Dendritic cell treated with granulocyte-macrophage colony-stimulating factor and Interleukin-4, amounts not matched to agents 40 ng/mL and 50 ng/mL, for 4 days (primary cell): ENCODE measurements around the gene BMAL1.

Source experiments
- H3K27ac Mint-ChIP-seq: one replicate; pipeline ENCODE4 v1.8.0; 2022; ENCODE audit warnings: mild to moderate bottlenecking, mixed read lengths
- H3K27me3 Mint-ChIP-seq: one replicate; pipeline ENCODE4 v1.8.0; 2022; ENCODE audit warnings: mild to moderate bottlenecking, mixed read lengths
- H3K36me3 Mint-ChIP-seq: one replicate; pipeline ENCODE4 v1.8.0; 2022; ENCODE audit warnings: low read depth, mixed read lengths
- H3K4me1 Mint-ChIP-seq: one replicate; pipeline ENCODE4 v1.8.0; 2022; ENCODE audit warnings: low read depth, mixed read lengths
- H3K4me3 Mint-ChIP-seq: one replicate; pipeline ENCODE4 v1.8.0; 2022; ENCODE audit warnings: mild to moderate bottlenecking, moderate library complexity, mixed read lengths
- H3K9me3 Mint-ChIP-seq: one replicate; pipeline ENCODE4 v1.8.0; 2022; ENCODE audit warnings: mixed read lengths
- intact Hi-C: fragments of 100-400 bp; cut with micrococcal nuclease; formaldehyde crosslinking; loops from one replicate; pipeline ENCODE4 v1.15.0; 2022

BMAL1 gene

DNA sequence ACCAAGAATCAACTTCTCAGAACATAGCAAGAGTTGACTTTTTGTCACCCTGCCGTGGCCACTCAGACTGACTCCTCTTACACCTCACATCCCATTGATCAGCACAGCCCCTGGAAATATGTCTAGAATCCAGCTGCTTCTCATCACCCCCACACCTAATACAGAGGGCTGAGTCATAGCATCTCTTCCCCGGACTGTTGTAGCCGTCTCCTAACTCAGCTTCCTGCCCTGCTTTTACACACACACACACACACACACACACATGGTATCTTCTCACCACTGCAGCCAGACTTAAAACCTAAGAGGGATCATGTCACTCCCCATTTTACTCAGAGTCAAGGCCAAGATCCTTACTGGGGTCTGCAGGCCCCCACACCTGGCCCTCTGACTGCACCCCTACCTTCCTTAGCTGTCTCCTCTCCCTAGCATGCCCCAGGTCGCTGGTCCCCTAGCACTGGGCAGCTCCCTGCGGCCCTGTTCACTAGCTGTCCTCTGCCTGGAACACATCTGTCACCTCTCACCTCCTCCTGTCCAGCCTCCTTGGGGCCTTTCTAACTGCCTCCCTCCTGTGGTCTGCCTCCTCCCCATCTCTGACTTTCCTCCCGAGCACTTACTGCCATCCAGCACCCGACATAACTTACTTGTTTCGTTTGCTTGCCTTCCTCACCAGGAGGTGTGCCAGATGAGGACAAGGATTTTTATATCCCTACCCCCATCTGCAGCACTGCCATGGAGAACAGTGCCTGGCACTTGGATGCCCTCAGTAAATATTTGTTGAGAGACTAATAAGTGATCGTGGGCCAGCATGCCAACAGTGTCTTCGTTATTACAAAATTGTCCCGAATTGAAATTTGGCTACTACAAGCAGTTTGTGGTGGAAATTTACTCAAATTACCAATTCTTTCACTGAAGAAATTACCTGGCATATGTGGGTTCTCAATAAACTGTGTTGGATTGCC, 61.9 kb downstream of the BMAL1 start:
- H3K9me3 Mint-ChIP-seq = no peaks in the 10 kb centered on the region
- no peak overlapping the region for H3K4me3 Mint-ChIP-seq
- H3K36me3 Mint-ChIP-seq = peaks cover 40% of the 10 kb centered on the region
- intact Hi-C loops = loop anchor here (5.0 kb wide), 1 partner anchor 87 kb away; no protein-coding TSS in a partner anchor
- peaks cover 60% of the 10 kb centered on the region for H3K4me1 Mint-ChIP-seq
- H3K27ac Mint-ChIP-seq = peak overlapping the region; percentile 16
- no peaks in the 10 kb centered on the region for H3K27me3 Mint-ChIP-seq

DNA sequence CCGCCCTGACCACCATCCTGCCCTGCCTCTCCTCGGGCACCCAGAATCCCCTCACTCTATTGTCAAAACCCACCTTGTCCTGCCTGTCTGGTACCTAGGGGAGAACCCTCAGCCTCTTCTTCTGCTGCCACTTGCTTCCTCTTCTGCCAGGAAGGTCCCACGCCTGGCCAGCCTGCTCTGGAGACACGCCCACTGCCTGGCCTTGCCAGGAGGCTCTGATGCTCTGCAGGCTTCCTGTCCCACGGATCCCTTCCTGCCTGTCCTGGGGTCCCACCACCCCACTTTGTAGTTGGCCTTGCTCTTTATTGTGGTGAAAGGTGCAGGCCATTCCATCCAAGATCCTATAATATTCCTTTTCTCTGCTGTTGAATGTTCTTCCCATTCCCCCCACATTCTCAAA, 63.4 kb downstream of the BMAL1 start:
- H3K9me3 Mint-ChIP-seq = no peaks in the 10 kb centered on the region
- intact Hi-C loops = loop anchor here (5.0 kb wide), 1 partner anchor 89 kb away; no protein-coding TSS in a partner anchor

DNA sequence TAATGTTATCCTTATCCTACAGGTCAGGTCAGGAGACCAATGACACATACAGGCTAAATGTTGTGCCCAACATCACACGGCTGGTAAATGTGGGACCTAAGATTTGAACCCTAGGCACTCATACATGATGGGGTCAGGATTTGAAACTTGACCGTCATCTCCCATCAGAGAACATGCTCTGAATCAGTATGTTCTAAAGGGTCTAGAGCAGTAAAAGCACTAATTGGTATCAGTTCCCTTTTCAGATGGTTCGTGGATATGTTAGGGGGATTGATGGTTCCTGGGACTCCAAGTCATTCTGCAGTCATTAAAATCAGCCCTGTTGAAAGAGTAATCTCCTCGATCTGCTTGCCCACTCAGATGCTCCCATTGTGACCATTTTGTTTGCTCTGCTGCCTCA, 65.5 kb downstream of the BMAL1 start:
- intact Hi-C loops = loop anchor here (2.0 to 5.0 kb wide), 2 partner anchors 91 to 160 kb away; no protein-coding TSS in a partner anchor
- H3K27me3 Mint-ChIP-seq = no peaks in the 10 kb centered on the region
- no peaks in the 10 kb centered on the region for H3K9me3 Mint-ChIP-seq
- H3K27ac Mint-ChIP-seq = no peak overlapping the region
- H3K4me1 Mint-ChIP-seq = peaks cover 72% of the 10 kb centered on the region
- H3K36me3 Mint-ChIP-seq = peaks cover 51% of the 10 kb centered on the region
- H3K4me3 Mint-ChIP-seq = no peak overlapping the region

More for the DNA sequence above, 63.4 kb downstream of the BMAL1 start:
- H3K27ac Mint-ChIP-seq = no peak overlapping the region
- H3K4me1 Mint-ChIP-seq = peaks cover 64% of the 10 kb centered on the region
- no peak overlapping the region for H3K4me3 Mint-ChIP-seq
- H3K36me3 Mint-ChIP-seq = peaks cover 42% of the 10 kb centered on the region
- H3K27me3 Mint-ChIP-seq = no peaks in the 10 kb centered on the region

DNA sequence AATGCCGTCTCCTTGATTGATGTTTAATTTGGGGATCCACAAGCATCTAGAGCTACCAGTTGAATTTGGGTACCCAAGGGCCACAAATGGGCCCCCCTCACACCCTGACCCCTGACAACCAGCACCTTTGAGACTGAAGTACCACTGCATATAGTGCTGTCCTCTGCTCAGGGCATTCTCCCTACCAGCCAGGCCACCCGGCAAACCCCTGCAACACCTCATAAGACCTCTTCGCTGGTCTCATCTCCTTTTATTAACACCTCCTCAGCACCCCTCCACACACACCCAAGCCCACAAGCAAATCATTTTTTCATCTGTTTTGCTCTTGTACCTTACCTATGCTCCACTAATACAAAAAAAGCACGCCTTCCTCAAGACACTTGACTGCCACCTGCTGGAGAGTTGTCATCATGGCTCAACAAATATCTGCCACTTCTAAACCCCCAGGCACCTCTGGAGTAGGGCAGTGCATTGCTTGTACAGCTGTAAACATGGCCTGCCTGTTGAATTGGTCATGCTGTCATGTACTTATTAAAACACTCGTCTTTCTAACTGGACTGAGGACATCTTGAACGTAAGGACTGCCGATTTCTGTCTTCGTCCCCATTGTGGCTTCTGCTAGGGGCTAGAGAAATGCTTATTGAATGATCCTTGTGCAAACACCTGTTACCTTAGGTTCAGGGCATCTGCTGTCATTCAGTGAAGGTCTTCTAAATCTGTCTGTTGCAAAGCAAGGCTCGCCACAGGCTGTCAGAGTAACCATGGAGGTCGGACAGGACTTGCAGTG, 66.5 kb downstream of the BMAL1 start:
- Mint-ChIP-seq H3K27ac (no peak overlapping the region), H3K4me1 (peaks cover 68% of the 10 kb centered on the region), H3K4me3 (no peak overlapping the region)

DNA sequence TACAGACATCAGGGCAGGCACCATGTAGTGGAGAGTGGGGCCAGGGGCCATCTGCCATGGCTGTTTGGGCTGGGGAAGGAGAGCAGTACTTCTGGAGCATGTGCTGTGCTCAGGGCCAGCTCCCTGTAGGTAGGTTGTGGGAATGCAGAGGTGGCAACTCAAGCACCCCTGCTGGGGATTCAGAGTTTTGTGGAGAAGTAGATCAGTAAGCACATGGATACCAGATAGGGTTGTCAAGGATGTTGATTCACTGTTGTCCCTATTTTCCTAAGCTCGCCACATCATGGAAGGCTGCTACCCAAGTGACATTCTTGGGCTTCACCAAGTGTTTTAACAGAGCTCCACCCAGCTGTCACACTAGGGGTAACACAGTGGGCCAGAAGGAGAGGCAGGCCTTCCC, 67.2 kb downstream of the BMAL1 start:
- intact Hi-C loops = loop anchor here (2.0 to 5.0 kb wide), 2 partner anchors 93 to 380 kb away; no protein-coding TSS in a partner anchor
- Mint-ChIP-seq H3K9me3 (no peaks in the 10 kb centered on the region), H3K27me3 (no peaks in the 10 kb centered on the region), H3K4me1 (peaks cover 62% of the 10 kb centered on the region), H3K27ac (no peak overlapping the region), H3K36me3 (peaks cover 51% of the 10 kb centered on the region), H3K4me3 (no peak overlapping the region)

More for the DNA sequence above, 66.5 kb downstream of the BMAL1 start:
- Mint-ChIP-seq H3K36me3 (peaks cover 50% of the 10 kb centered on the region), H3K9me3 (no peaks in the 10 kb centered on the region), H3K27me3 (no peaks in the 10 kb centered on the region)
- intact Hi-C loops = loop anchor here (2.0 to 5.0 kb wide), 3 partner anchors 92 to 379 kb away; no protein-coding TSS in a partner anchor

DNA sequence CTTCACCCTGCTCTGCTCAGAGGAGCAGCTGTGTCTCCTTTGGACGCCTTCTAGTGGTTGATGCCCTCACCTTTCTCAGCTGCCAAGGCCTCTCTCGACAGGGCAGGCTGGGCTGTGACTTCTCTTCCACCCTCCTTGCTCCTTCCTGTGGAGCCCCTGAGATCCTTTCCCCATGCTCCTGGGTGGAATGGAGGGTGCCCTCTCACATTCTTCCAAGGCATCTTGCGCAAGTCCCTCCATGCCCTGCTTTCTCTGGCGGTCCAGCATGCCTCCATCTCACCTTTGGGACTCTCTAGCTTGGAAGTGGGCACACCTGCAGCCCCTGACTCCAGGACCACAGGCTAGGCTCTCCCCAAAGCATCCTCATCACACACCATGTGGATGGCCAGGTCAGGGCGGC, 68.9 kb downstream of the BMAL1 start:
- Mint-ChIP-seq H3K27me3 (no peaks in the 10 kb centered on the region), H3K4me1 (peaks cover 49% of the 10 kb centered on the region), H3K9me3 (no peaks in the 10 kb centered on the region), H3K36me3 (peaks cover 52% of the 10 kb centered on the region), H3K27ac (no peak overlapping the region), H3K4me3 (no peak overlapping the region)
- intact Hi-C loops = no loop called here

DNA sequence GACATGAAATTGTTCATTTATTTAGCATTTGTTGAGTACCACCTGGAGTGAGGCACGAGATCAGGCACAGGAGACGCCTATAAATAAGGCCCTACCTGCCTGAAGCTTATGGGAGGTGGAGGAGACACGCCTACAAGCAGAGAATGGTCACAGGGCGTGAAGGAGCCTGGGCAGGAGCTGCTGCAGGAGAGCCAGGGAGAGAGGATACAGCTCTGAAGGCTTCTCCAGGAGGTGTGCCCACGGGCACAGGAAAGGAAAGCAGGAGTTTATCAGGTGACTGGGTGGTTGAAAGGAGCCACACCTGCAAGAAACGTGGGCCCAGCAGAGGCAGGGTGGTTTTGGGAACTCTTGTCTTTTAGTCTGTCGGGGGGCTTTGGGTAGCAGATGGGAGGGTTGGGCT, 70.3 kb downstream of the BMAL1 start:
- Mint-ChIP-seq H3K4me3 (no peak overlapping the region), H3K27me3 (no peaks in the 10 kb centered on the region), H3K9me3 (no peaks in the 10 kb centered on the region), H3K27ac (peak overlapping the region; percentile 45), H3K4me1 (peaks cover 41% of the 10 kb centered on the region), H3K36me3 (peaks cover 55% of the 10 kb centered on the region)
- intact Hi-C loops = no loop called here

DNA sequence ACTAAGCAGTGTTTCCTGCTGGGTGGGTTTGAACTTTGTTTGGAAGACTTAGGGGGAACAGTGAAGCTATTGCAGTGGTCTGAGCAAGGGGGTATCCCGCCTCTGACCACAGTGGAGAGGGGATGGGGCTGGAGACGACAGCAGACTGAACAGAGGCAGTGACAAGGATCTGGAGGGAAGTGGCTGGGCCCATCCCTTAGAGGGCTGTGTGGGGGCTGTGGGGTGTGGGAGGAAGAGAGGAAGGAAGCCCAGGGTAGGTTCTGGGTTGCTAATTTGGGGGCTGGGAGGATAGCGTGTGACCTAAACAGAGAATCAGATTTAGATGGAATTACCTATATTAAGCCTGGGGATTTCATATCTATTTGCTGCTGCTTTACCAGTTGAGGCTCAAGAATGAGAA, 70.7 kb downstream of the BMAL1 start:
- Mint-ChIP-seq H3K36me3 (peaks cover 54% of the 10 kb centered on the region), H3K4me1 (peaks cover 41% of the 10 kb centered on the region), H3K27me3 (no peaks in the 10 kb centered on the region), H3K27ac (peak overlapping the region; percentile 45), H3K4me3 (no peak overlapping the region), H3K9me3 (no peaks in the 10 kb centered on the region)
- intact Hi-C loops = no loop called here

DNA sequence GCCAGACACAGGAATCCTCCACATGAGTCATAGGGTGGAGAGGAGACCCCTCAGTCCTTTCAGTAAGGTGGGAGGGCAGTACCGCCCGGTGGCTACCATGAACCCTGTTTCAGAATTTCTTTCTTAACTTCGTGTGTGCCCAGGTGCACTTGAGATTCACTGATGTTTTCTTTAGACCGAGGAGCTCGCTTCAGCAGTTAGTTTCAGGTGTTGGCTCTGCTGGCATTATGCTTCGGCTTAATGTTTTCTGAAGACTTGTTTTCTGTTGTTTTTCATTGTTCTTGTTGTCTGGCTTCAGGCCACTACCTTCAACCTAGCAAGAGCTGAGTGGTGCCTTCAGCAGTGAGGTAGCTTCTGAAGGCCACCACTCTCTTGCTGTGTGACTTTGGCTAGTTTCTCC, 71.5 kb downstream of the BMAL1 start:
- H3K4me3 Mint-ChIP-seq = no peak overlapping the region
- intact Hi-C loops = no loop called here
- no peaks in the 10 kb centered on the region for H3K27me3 Mint-ChIP-seq
- H3K9me3 Mint-ChIP-seq = no peaks in the 10 kb centered on the region
- H3K27ac Mint-ChIP-seq = no peak overlapping the region
- peaks cover 50% of the 10 kb centered on the region for H3K36me3 Mint-ChIP-seq
- H3K4me1 Mint-ChIP-seq = peaks cover 38% of the 10 kb centered on the region

DNA sequence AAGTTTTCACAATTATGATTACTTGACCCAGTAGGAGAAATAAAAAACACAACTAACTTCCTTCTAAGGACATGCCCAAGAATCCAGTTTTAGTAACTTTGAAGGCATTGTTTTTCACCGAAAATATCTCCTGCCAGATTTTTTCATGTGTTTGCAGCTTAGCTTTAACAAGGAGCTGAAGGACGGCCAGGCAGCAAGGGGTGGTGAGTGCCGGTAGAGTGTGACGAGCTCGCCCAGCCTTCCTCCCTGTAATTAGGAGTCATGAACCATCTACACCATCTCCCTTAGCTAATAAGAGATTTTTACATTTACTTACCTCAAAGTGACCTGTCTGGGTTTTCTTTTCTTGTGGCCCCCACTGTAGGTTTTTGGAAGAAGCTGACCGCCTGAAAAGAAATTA, 72.0 kb downstream of the BMAL1 start:
- Mint-ChIP-seq H3K9me3 (no peaks in the 10 kb centered on the region), H3K27ac (no peak overlapping the region)

DNA sequence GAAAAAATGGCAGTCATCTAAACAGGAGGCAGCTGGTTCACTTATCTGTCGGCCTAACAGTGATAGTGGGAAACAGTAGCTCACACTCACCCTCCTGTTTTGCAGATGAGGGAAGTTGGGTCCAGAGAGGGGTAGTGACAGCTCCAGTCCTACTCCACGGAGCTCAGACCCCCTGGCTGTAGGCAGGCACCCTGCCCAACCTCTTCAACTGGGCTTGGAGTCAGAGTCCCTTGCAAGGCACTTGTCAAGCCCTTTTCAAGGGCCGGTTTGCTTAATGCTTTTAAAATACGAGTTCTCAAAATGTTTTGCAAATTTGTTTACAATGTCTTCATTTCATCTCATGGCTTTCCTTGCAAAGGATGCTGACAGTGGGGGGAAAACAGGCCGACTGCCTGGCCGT, 75.1 kb downstream of the BMAL1 start:
- Mint-ChIP-seq H3K36me3 (peaks cover 71% of the 10 kb centered on the region), H3K27ac (no peak overlapping the region), H3K4me3 (no peak overlapping the region), H3K4me1 (peaks cover 11% of the 10 kb centered on the region), H3K27me3 (no peaks in the 10 kb centered on the region), H3K9me3 (no peaks in the 10 kb centered on the region)
- intact Hi-C loops = no loop called here

More for the DNA sequence above, 72.0 kb downstream of the BMAL1 start:
- intact Hi-C loops = no loop called here
- H3K4me3 Mint-ChIP-seq = no peak overlapping the region
- H3K4me1 Mint-ChIP-seq = peaks cover 34% of the 10 kb centered on the region
- no peaks in the 10 kb centered on the region for H3K27me3 Mint-ChIP-seq
- H3K36me3 Mint-ChIP-seq = peaks cover 50% of the 10 kb centered on the region

DNA sequence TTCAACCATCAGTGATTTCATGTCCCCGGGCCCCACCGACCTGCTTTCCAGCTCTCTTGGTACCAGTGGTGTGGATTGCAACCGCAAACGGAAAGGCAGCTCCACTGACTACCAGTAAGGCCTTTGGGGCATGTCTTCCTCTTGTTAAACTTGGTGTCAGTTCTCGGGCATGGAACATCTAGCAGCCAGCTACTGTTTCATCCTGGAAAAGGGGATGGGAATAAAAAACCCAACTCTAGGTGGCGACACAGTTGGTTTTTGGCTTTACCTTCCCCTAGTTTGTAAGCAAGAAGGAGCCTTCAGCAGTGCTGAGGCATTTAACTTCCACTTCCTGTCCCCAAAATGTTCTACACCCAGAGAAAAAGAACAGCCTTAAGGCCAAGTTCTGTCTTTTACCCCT, 76.7 kb downstream of the BMAL1 start:
- Mint-ChIP-seq H3K9me3 (no peaks in the 10 kb centered on the region), H3K27me3 (no peaks in the 10 kb centered on the region), H3K4me1 (no peaks in the 10 kb centered on the region), H3K27ac (no peak overlapping the region), H3K36me3 (peaks cover 85% of the 10 kb centered on the region), H3K4me3 (no peak overlapping the region)
- intact Hi-C loops = no loop called here

DNA sequence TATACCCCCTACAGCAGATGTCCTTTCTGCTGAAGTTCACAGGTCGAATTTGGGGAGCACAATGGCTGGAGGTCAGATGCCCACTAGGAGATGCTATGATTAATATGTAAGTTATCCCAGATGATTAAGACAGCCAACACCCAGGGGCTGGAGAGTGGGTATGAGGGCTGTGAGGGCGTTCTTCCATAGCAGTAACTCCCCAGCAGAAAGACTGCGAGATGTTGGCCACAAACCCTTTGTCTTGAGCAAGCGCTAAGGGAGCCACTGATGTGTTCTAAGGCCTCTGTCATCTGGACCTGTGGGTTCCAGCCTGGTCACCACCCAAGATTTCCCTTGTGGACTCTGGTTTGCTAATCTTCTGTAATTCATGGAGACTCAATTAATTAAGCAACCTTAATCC, 77.6 kb downstream of the BMAL1 start:
- Mint-ChIP-seq H3K9me3 (no peaks in the 10 kb centered on the region), H3K4me3 (no peak overlapping the region), H3K27ac (no peak overlapping the region), H3K4me1 (no peaks in the 10 kb centered on the region), H3K27me3 (no peaks in the 10 kb centered on the region), H3K36me3 (peaks cover 85% of the 10 kb centered on the region)
- intact Hi-C loops = no loop called here

DNA sequence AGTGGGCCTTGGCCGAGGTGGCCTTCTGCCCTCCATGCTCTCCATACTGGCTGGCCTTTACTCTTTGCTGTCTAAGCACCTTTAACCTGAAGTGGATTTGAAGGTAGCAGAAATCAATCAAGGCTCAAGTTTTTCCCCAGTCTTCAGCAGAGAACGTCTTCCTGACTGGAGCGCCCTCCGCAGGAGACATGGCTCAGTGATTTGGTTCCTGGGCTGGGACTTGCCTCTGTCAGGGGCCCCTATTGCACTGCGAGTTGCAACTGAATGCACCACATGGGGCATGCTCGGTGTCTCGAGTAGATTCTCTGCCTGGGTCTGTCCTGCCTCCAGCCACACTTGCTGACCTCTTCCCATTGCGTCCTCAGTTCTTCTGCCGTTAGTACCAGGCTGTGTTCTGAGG, 79.6 kb downstream of the BMAL1 start:
- Mint-ChIP-seq H3K9me3 (no peaks in the 10 kb centered on the region), H3K4me1 (no peaks in the 10 kb centered on the region), H3K4me3 (no peak overlapping the region), H3K27ac (no peak overlapping the region), H3K36me3 (peaks cover 87% of the 10 kb centered on the region), H3K27me3 (no peaks in the 10 kb centered on the region)
- intact Hi-C loops = no loop called here
